ENCODE measurements around the gene ZNF33B. TPM values are rescaled to one million over a fixed set of nuclear protein-coding genes. Genes with fewer than 3 reads are reported as not detected.

ZNF33B gene
- total RNA-seq, 4 donors from 2014 or later: 6.5 to 20.4 (median 8.4) TPM

DNA sequence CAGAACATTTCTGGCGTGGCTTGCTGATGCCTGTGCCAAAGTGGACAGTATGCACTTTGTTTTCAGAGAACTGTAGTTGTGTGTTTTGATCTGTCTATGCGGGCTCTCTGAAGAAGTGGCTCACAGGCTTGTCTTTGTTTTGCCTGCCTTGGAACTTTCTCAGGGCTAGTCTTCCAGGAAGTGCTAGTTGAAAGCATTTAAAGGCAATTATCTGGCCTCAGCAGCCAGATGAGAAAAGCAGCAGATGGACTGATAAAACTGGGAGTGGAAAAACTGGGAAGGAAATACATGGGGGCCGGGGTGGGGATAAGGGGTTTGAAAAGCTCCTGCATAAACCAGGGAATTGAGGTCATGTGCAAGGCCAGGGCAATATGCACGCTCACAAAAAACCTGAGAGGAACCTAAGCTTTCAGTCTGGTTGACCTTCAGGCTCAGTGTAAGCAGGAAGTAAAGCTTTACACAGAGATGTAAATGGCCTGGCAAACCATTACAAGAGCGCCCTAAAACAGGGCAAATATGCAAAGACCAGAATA, 94.5 kb downstream of the ZNF33B start:
- no peak for DNase-seq
- intact Hi-C loops (cut with DNase I): no loop called here
- TF ChIP-seq POLR2A (IDR thresholded peaks at IDR 0.05) (no peak), CTCF (IDR thresholded peaks at IDR 0.05) (no peak)
- 82% methylated on average over 4 to 5 of the region's 5 CpGs for WGBS, 2 donors
- Histone ChIP-seq H3K9me3 (peaks cover 0 to 71% (median 22%) of the 10 kb centered on the region in 3 donors), H3K4me1 (no peaks in the 10 kb centered on the region), H3K36me3 (peaks cover 0 to 43% (median 0%) of the 10 kb centered on the region in 3 donors), H3K27ac (no peak overlapping the region), H3K4me3 (no peak overlapping the region), H3K27me3 (no peaks in the 10 kb centered on the region)

Small RNA genes within 50 kb of the gene (small RNA-seq; reads per million reads assigned to genes)
- gene AL022345.1 (0 reads per million in 4 donors), gene AL022345.2 (0 reads per million in 4 donors), gene AL022345.3 (0 reads per million in 4 donors), gene FXYD6P1 (0 reads per million in 4 donors), gene RNU6-1170P (0 reads per million in 4 donors)

Other genes with a start within 250 kb of the ZNF33B start
- 10 to 100 TPM; 11.5 to 17.4 (median 16.7) TPM for gene BMS1, start 144.2 kb upstream of the ZNF33B start, total RNA-seq